Neural cell (in vitro differentiated cells): Measurements from ENCODE around the gene SAMM50. TPM values are rescaled to one million over a fixed set of nuclear protein-coding genes. Genes with fewer than 3 reads are reported as not detected.

Experiments used
- H2AFZ ChIP-seq: fragments of 200-600, 300-800 bp; sonication (generic), shearing (Covaris generic); 2 replicates; pipeline ENCODE4 v1.6.0; 2014; ENCODE audit warnings: low read depth, mild to moderate bottlenecking, antibody characterized with exemption, low read length, moderate library complexity
- H3F3A ChIP-seq: fragments of 200-600 bp; shearing (Covaris generic); 2 replicates; pipeline ENCODE4 v1.6.1; 2016; ENCODE audit warnings: mild to moderate bottlenecking, moderate library complexity, mixed read lengths, antibody characterized with exemption, low read length; ENCODE audit not compliant: insufficient read depth, poor library complexity, severe bottlenecking
- H3K27ac ChIP-seq: fragments of 200-600, 300-800 bp; sonication (generic), shearing (Covaris generic); 2 replicates; pipeline ENCODE4 v1.5.1; 2014; ENCODE audit warnings: mild to moderate bottlenecking, low read length, moderate library complexity
- H3K27me3 ChIP-seq: fragments of 300-800, 200-600 bp; sonication (generic), shearing (Covaris generic); 2 replicates; pipeline ENCODE4 v1.6.0; 2014; ENCODE audit warnings: mild to moderate bottlenecking, low read depth, low read length, moderate library complexity; ENCODE audit not compliant: insufficient read depth
- H3K36me3 ChIP-seq: fragments of 300-800, 200-600 bp; sonication (generic), shearing (Covaris generic); 2 replicates; pipeline ENCODE4 v1.5.1; 2014; ENCODE audit warnings: mild to moderate bottlenecking, antibody characterized with exemption, low read length, moderate library complexity; ENCODE audit not compliant: insufficient read depth
- H3K4me2 ChIP-seq: fragments of 300-800, 200-600 bp; sonication (generic), shearing (Covaris generic); 2 replicates; pipeline ENCODE4 v1.6.0; 2014; ENCODE audit warnings: mild to moderate bottlenecking, low read length
- H3K4me3 ChIP-seq: fragments of 300-800, 200-600 bp; sonication (generic), shearing (Covaris generic); 2 replicates; pipeline ENCODE4 v1.5.1; 2014; ENCODE audit warnings: mild to moderate bottlenecking, low read length, moderate library complexity
- H3K79me2 ChIP-seq: fragments of 200-600 bp; shearing (Covaris generic); replicated peaks from 2 replicates; pipeline ENCODE4 v1.6.0; 2014; ENCODE audit warnings: mild to moderate bottlenecking, low read length, moderate library complexity; ENCODE audit not compliant: insufficient read depth
- H3K9ac ChIP-seq: fragments of 300-800, 200-600 bp; sonication (generic), shearing (Covaris generic); 2 replicates; pipeline ENCODE4 v1.6.1; 2016; ENCODE audit warnings: mild to moderate bottlenecking, low read length, mixed read lengths
- H3K9me2 ChIP-seq: fragments of 200-600 bp; shearing (Covaris generic); 2 replicates; pipeline ENCODE4 v1.6.1; 2016; ENCODE audit warnings: mild to moderate bottlenecking, low read length, mixed read lengths; ENCODE audit not compliant: insufficient read depth
- H3K9me3 ChIP-seq: fragments of 200-600, 300-800 bp; sonication (generic), shearing (Covaris generic); 2 replicates; pipeline ENCODE4 v1.6.1; 2016; ENCODE audit warnings: mild to moderate bottlenecking, mixed run types, low read length, moderate library complexity, mixed read lengths
- H4K20me1 ChIP-seq: fragments of 200-600 bp; shearing (Covaris generic); 2 replicates; pipeline ENCODE4 v1.6.1; 2016; ENCODE audit warnings: mild to moderate bottlenecking, mixed run types; ENCODE audit not compliant: insufficient read depth
- CTCF ChIP-seq: fragments of 450-650 bp; IDR thresholded peaks from 2 replicates; pipeline ENCODE4 v1.5.1; 2014; ENCODE audit warnings: antibody characterized with exemption, mild to moderate bottlenecking, moderate library complexity; ENCODE audit not compliant: poor library complexity, severe bottlenecking
- EP300 ChIP-seq: fragments of 450-650 bp; conservative IDR thresholded peaks from 2 replicates; pipeline ENCODE4 v1.6.1; 2014; ENCODE audit warnings: antibody characterized with exemption, mild to moderate bottlenecking, moderate library complexity; ENCODE audit not compliant: poor library complexity, severe bottlenecking
- EZH2 ChIP-seq: fragments of 200-600, 300-800 bp; shearing (Covaris generic), sonication (generic); IDR thresholded peaks from 2 replicates; pipeline ENCODE4 v1.6.1; 2014; ENCODE audit warnings: antibody characterized with exemption, low read length, borderline replicate concordance, mild to moderate bottlenecking; ENCODE audit not compliant: insufficient read depth, poor library complexity, severe bottlenecking
- MXI1 ChIP-seq: fragments of 450-650 bp; conservative IDR thresholded peaks from 2 replicates; pipeline ENCODE4 v1.6.1; 2014; ENCODE audit warnings: antibody characterized with exemption, mild to moderate bottlenecking; ENCODE audit not compliant: poor library complexity, severe bottlenecking
- POLR2AphosphoS5 ChIP-seq: IDR thresholded peaks from 2 replicates; pipeline ENCODE4 v1.6.1; 2012
- RAD21 ChIP-seq: fragments of 450-650 bp; conservative IDR thresholded peaks from 2 replicates; pipeline ENCODE4 v1.6.1; 2014; ENCODE audit warnings: antibody characterized with exemption, mild to moderate bottlenecking, moderate library complexity
- REST ChIP-seq: IDR thresholded peaks from 2 replicates; pipeline ENCODE4 v1.6.1; 2012; ENCODE audit warnings: borderline replicate concordance
- SMC3 ChIP-seq: fragments of 450-650 bp; conservative IDR thresholded peaks from 2 replicates; pipeline ENCODE4 v1.6.1; 2014; ENCODE audit warnings: antibody characterized with exemption, mild to moderate bottlenecking, moderate library complexity; ENCODE audit not compliant: poor library complexity
- TAF1 ChIP-seq: IDR thresholded peaks from 2 replicates; pipeline ENCODE4 v1.6.1; 2012; ENCODE audit warnings: low read depth
- polyA plus RNA-seq: library from polyadenylated mRNA; depleted of rRNA; stranded (reverse); fragments of >200 nt; gene quantifications from 2 replicates; pipeline ENCODE4 v1.2.3, GENCODE V29; 2014

Gene SAMM50
- polyA plus RNA-seq, 1 donor from 2014 or later: 38.1 TPM

- H3F3A ChIP-seq: no peaks in the 10 kb centered on the region
- no peaks in the 10 kb centered on the region for H3K27me3 ChIP-seq
Observed at GRCh38 chr22:43923191-43923590, 32.1 kb upstream of the SAMM50 start.

More at GRCh38 chr22:43923191-43923590, 32.1 kb upstream of the SAMM50 start:
- no peak overlapping the region for H3K9ac ChIP-seq
- H3K9me2 ChIP-seq: no peaks in the 10 kb centered on the region
- no peaks in the 10 kb centered on the region for H3K79me2 ChIP-seq
- no peak overlapping the region for H2AFZ ChIP-seq
- H3K4me3 ChIP-seq: peak overlapping the region; percentile 85
- H3K4me2 ChIP-seq: no peak overlapping the region
- no peaks in the 10 kb centered on the region for H3K9me3 ChIP-seq
- H4K20me1 ChIP-seq: no peaks in the 10 kb centered on the region
- TF ChIP-seq REST: no peak
- TF ChIP-seq MXI1: no peak
- no peak for TF ChIP-seq POLR2AphosphoS5
- no peak for TF ChIP-seq CTCF
- no peak for TF ChIP-seq TAF1
- TF ChIP-seq SMC3: no peak
- no peak for TF ChIP-seq EP300
- TF ChIP-seq RAD21: no peak
- TF ChIP-seq EZH2: no peak
- no peaks in the 10 kb centered on the region for H3K36me3 ChIP-seq
- H3K27ac ChIP-seq: peak overlapping the region; percentile 41
